Stimulated activated CD4-positive, alpha-beta T cell treated with anti-CD3 and anti-CD28 coated beads, Interleukin-2, amount 100 ng/mL, for 4 hours (primary cell): ENCODE results near the gene PLG.
A peak's percentile ranks its signal among the peaks of the same experiment; 100 is the strongest.
"Not testable (repeated sequence)": the region's sequence is repeated elsewhere in the genome, so short reads cannot be mapped to it uniquely, and the experiment has no call there.

Source experiments
- DNase-seq: peaks from one replicate; pipeline ENCODE4 v3.0.0-alpha.2; 2020; ENCODE audit warnings: low read depth

Gene PLG

DNA sequence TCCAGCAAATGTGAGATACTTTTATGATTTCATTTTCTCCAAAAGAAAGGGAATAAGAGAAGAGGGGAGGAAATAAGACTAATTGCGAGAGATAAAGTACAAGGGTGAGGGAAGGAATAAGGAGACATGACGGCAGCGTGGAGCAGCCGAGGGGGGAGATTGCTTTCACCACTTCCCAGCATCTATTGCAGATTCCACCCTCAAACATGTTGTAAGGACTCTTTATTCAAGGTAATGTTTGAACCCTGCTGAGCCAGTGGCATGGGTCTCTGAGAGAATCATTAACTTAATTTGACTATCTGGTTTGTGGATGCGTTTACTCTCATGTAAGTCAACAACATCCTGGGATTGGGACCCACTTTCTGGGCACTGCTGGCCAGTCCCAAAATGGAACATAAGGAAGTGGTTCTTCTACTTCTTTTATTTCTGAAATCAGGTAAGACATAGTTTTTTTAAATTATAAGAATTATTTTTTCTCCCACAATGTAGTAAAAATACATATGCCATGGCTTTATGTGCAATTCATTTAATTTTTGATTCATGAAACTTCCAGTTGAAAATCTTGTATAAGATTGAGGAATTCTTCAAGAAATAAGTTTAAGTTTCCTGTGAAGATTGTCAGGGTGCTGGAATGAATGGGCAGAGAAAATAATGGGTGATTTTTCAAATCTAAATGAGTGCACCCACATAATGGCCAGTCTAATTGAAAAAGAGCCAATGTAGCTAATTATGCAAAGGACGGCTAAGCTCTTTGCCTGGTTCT, at the start of gene PLG:
PLG (plus strand) TSS at position 327 of the 763 bp plus-strand sequence; CDS start at position 388, 61 bp downstream.
- not testable (repeated sequence) for DNase-seq

DNA sequence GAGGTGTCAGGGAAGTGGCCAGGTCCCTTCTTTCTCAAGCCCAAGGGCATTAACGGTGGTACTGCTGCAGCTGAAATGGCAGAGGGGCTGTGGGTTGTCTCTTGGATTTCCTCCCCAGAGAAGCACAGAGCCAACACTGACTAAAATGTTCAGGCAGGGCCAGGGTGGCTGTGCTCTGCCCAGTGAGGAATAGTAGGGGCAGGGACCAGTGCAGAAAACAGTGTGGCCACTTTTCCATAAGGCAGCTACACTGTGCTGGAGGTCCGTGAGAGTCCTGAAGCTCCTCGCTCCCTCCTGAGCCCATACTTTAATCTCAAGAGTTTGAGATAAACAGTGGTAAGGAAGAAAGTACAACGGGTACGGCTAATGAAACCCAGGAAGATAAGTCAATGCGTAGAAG, 42.5 kb upstream of the PLG start:
- DNase-seq, result no peak

DNA sequence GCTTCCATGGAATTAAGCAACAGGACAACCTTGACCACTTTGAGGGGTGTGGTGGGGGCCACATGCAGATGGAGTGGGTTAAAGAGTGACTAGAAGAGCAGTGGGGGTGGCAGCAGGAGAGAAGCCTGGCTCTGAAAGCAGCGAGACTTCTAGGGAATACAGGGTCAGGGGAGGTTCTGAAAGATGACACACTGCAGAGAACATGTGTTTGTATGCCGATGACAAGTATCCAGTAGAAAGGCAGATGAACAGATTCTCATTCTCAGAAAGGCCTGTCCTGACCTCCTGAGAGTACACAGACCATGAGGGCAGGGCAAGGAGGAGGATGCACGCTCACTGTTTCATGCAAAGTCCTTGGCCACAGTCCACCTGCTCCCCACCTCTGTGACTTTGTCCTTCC, 40.8 kb upstream of the PLG start:
- no peak for DNase-seq

DNA sequence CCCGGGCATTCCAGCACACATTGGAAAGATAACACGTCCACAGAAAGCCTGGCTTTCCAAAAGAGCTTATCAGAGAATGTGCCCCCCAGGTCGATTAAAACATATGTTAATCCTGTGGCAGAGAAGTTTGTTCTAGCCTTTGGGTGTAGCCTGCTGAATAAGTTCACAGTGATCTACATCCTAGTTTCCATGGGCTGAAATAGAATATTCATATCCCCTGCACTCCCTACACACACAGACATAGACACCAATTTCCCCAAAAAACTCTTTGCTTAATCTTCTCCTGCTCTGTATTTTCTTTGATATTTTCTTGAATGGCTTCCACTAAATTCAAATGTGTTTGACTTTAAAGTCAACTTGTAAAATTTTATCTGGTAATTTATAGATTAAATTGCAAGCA, 39.6 kb upstream of the PLG start:
- DNase-seq, result no peak

DNA sequence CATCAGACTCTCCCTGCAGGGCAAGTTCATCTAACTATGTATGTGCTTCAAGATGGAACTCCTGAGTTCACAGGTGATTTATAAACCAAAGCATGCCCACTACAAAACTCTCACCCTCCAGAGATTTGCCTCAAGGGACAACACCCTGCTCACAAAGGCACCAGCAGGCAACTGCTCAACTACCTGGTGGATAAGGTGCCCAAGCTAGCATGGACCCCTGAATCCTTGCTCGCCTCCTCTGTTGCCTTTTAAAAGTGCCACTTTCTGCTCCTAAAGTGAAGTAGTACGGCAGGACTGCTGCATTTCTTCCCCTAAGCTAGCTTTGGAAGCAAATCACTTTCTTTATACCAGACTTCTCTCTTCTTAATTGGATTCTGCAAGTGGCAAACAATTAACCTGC, 39.2 kb upstream of the PLG start:
- no peak for DNase-seq

DNA sequence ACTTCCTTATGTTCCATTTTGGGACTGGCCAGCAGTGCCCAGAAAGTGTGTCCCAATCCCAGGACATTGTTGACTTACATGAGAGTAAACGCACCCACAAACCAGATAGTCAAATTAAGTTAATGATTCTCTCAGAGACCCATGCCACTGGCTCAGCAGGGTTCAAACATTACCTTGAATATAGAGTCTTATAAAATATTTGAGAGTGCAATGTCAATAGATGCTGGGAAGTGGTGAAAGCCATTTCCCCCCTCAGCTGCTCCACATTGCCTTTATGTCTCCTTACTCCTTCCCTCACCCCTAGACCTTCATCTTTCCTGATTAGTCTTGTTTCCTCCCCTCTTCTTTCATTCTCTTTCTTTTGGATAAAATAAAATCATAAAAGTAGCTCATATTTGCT, 37.8 kb upstream of the PLG start, which contains the start of gene LPA:
LPA (minus strand) TSS at position 78 of the 400 bp plus-strand sequence; CDS start at position 17, 61 bp downstream.
- not testable (repeated sequence) for DNase-seq

DNA sequence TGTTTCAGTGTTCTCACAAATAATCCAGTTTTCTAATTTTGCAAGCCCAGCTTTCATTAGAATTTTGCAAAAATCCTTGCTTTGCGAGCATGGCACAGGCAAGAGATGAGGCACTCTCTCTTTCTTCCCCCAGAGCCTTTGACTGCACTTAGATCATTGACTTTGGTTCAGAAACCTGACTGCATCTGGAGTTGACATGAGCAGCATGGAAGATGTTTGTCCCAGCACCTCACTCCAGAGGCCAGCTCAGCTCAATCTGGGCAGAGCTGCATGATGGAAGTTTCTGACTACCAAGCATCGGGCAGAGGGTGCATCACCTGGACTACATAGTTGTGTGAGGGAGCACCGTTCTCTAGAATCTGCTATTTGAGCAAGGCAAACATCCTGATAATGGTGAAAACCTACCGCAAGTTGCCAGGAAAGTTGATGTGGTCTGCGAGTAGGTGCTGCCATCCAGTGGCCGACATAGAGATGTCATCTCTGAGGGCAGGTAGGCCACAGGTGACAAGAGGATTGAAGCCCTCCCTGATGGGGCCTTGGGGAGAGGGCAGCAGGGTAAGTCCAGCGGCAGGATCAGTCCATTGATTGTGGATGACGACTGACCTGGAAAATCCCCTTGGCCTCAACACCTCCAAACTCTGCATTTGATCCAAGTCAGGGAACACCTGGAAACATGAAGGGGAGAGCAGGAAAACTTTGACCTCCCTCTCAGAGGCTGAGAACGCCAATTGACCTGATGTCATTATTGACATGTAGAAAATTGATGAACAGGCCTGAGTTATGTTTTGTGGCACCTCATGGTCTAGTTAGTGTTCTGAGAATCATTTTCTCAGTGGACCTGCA, 34.2 kb upstream of the PLG start:
- peak; percentile 5 for DNase-seq

DNA sequence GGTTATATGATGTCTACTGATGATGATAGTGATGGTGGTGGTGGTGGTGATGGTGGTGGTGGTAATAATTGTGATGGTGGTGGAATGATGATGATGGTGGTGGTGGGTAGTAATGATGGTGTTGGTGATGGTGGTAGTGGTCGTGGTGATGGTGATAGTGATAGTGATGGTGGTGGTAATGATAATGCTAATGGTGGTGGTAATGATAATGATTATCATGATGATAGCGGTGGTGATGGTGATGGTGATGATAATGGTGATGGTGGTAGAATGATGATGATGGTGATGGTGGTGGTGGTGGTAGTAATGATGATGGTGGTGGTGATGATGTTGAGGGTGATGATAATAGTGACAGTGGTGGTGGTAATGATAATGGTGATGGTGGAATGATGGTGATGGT, 33.5 kb upstream of the PLG start:
- no peak for DNase-seq

DNA sequence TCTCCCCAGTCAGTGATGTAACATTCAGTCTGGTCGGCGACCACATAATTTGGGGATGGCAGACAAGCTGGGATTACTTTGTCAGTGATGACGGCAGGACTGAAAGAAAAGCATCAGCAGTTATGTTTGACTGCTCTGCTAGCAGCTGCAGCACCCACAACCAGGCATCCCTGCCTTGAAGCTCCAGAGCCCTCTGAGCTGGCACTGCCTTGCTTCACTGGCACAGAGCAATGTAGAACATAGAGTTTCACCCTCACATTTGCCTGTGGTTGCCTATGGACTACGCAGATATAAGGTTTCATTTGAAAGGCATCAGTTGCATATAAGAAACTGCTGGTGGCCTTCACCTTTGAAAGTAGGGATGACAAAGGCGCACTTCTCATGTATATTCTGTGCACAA, 25.6 kb upstream of the PLG start:
- DNase-seq, result not testable (repeated sequence)

DNA sequence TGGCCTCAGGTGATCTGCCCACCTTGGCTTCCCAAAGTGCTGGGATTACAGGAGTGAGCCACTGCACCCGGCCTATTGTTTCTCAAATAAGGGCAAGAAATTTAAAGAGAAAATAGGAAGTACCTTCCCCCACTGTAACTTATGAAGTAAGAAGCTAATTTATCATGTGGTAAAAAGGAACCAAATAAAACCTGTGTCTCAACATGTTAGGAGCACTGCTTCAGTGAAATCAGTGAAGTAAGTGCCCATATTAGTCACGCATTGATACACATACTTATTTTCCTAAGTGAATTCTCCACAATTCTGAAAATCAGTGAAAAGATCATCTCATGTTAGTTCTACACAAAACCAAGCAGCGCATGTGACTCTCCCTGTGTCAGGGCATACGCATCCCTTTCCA, 23.8 kb upstream of the PLG start:
- no peak for DNase-seq

DNA sequence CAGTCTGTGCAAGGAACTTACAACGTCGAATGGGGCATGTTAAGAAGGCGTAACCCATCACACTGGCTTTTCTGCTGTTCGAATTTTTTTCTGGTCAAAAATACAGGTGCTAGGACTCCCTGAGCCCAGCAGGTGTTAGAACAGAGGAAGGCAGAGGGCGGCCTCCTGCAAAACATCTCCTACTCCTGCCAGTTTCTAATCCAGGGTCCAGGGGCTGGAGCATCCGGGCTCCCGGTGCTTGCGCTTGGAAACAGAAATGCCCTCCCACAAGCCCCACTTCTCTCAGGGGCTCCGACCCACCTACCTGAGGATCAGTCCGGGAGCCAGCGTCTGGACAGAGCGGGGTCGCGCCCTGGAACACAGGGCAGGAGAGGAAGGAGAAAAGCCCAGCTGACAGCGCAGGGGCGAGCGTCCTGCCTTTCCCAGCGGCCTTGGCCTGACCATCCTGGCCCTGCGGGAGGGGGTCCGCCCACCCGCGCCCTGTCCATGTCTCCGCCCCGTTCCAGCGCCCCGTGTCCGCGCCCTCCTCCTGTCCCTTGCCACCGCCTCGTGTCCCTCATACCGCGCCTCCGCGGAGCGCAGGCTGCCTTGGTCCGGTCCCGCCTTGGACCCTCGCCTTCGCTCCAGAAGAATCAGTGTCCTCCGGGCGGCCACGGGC, 23.2 kb upstream of the PLG start:
- no peak for DNase-seq

DNA sequence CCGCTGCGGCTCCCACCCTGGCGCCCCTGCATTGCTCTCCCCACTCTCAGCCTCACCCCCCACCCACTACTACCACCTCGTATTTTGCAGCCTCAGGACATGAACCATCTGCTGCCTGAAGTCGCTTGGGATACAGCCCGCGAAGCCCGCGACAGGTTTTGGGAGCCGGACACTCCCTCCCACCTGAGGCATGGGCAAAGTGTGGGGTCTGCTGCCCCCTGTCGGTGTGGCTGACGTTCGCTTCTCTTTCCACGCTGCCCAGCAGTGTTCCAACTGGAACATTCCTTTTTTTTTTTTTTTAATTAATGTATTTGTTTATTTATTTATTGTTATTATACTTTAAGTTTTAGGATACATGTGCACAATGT, 22.7 kb upstream of the PLG start:
- DNase-seq, result no peak

DNA sequence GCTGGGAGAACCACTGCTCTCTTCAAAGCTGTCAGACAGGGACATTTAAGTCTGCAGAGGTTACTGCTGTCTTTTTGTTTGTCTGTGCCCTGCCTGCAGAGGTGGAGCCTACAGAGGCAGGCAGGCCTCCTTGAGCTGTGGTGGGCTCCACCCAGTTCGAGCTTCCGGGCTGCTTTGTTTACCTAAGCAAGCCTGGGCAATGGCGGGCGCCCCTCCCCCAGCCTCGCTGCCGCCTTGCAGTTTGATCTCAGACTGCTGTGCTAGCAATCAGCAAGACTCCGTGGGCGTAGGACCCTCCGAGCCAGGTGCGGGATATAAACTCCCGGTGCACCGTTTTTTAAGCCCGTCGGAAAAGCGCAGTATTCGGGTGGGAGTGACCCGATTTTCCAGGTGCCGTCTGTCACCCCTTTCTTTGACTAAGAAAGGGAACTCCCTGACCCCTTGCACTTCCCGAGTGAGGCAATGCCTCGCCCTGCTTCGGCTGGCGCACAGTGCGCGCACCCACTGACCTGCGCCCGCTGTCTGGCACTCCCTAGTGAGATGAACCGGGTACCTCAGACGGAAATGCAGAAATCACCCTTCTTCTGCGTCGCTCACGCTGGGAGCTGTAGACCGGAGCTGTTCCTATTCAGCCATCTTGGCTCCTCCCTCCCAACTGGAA, 16.8 kb upstream of the PLG start:
- DNase-seq, result not testable (repeated sequence)

DNA sequence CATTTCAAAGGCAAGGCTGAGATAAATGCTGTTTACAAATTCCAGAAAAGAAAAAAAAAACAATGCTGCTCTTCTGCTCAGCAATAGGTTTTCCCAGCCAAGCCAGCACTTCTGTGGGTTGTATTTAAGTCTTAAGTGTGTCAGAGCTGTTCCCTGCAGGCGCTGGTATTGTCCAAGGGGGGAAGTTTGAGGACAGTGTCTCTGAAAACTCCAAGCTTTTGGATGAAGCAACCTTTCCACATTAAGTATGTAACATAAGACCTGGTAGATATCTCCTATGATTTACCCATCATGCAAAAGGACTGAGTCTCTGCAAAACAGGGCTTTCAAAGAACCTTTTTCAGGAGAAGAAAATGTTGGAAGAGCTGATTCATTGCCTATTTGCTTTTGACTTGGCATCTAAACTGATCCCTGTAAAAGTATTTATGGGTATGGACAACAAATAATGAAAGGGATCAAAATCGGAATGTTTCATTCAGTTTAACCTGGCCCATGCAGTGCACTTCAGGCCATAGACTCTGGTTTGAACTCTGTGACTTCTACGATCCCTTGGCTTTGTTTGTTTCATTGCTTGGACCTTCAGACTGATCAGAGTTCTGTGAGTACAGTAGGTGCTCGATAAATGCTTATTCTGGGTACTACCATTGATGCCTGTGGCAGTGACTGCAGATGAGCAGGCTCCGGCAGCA, 16.1 kb upstream of the PLG start:
- no peak for DNase-seq

DNA sequence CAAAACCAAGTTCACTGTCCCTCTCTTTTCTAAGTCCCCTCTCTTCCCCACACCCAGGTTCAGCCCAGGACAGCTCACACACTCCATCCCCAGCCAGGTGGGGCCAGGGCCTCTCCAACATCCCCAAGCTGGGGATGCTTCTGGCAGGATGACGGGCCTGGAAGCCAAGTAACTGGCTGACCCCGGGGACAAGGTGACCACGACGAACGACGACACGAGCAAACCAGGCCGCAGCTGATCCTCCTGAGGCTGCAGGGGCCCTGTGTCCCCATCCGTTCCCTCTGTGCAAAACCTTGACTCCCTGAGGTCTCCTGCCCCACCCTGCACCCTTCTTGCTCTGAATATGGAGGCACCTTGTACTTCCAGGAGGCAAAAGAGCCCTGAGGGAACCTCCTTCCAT, 11.6 kb upstream of the PLG start:
- no peak for DNase-seq

DNA sequence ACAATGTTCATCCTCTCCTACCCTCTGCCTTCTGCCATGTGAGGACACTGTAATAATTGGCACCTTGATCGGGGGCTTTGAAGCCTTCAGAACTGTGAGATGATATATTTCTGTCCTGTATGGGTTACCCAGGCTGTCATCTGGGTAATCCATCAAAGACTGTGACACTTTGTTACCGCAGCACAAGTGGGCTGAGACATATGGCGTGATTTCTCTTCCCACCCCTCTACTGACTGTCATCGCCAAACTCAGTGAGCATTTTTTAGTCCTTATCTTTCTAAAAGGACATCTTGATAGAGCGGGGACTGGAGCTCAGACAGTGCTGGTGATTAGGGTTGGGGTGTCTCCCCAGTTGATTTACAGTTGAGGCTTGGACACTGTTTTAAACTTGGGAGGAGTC, 10.4 kb upstream of the PLG start:
- no peak for DNase-seq

DNA sequence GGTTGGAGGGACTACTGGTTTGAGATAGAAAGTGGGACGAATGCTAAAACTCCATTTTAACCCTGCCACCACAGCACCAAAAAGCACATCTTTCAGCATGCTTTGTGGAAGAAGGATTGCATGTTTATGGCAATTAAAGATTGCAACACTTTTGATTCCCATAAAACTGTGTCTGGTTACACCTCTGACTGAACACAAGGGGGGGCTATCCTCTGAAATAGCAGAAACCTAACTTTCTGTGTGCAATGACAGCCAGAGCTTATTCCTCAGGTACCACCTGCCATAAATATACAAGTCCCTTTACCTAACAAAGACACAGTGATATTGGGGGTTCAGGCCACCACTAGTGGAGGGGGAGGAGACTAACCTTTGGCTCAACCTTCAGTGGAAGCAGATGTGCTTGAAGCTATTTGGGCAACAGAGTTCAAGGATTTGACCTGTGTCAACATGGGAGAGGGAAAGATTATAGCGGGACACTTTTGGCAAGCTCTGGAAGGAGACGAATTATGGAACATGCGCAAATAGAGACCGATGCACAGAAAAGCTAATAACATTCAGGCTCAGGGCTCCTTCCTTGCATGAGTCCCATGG, 9.6 kb upstream of the PLG start:
- no peak for DNase-seq

DNA sequence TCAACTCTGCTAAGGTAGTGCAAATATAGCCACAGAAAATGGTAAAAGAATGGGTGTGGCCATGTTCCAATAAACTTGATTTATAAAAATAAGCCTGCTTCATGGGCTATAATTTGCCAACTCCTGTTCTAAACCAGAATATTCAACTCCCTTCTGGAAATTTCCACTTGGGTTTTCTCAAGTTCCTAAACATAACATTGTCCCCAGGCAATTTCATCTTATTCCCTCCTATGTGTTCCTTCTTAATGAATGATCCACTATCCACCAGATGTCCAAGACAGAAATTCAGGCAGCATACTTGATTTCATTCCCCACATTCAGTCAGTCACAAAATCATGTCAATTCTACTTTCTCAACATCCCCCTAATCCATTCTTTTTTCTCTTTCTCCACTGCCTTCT, 7.0 kb upstream of the PLG start:
- not testable (repeated sequence) for DNase-seq

DNA sequence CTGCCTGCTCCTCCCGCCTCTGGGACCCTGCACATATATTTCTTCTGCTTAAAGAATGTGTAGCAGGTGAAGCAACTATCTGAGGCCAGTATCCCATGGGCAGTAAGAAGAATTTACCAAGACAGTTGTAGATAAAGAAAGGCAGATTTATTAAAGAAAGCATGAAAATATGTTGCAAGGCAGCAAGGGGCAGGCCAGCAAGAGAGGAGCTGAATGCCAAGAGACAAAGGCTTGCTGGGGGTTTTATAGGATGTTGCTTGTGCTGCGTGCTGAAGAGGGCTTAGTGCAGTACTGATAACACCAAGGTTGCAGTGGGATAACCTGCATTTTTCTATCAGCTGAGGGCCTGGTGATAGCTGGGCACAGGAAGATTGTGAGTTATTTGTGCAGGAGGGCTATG, 6.4 kb upstream of the PLG start:
- DNase-seq, result not testable (repeated sequence)

DNA sequence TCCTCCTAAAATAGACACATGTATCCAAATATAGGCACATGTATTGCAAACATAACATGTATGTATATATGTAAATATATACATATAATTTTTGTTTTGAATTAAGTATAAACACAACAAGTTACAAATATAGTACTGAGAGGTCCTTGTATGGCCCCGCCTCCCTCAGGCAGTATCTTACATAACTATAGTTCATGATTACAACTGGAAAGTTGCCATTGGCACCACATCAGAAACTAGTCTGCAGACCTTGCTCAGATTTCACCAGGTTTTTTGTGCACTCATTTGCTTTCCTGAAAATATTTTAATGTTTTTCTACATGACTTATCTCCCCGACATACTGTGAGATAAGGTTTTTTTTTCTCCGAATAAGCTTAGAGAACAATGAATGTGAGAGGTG, 5.2 kb upstream of the PLG start:
- not testable (repeated sequence) for DNase-seq

DNA sequence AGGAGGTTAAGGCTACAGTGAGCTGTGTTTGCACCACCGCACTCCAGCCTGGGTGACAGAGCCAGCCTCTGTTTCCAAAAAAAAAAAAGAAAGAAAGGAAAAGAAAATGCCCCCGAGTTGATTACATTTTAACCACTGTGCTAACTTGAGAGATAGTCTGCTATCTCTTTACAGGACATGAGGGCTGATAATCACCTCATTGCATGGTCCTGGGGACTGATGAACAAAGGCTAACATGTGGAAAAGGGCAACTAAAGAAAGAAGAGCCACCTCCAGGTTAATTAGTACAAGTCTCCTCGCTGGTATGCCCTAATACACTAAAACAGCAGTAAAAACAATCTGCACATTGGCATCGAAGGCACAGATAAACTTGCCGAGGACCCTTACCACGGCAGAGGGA, 4.2 kb upstream of the PLG start:
- DNase-seq, result no peak
